Fibroblast of skin of scalp (primary cell): ENCODE measurements around the gene CAB39.
"Not testable (repeated sequence)": the region's sequence is repeated elsewhere in the genome, so short reads cannot be mapped to it uniquely, and the experiment has no call there.

Experiments used
- DNase-seq: peaks from one replicate; pipeline ENCODE4 v3.0.0-alpha.2; 2013

CAB39 gene

DNA sequence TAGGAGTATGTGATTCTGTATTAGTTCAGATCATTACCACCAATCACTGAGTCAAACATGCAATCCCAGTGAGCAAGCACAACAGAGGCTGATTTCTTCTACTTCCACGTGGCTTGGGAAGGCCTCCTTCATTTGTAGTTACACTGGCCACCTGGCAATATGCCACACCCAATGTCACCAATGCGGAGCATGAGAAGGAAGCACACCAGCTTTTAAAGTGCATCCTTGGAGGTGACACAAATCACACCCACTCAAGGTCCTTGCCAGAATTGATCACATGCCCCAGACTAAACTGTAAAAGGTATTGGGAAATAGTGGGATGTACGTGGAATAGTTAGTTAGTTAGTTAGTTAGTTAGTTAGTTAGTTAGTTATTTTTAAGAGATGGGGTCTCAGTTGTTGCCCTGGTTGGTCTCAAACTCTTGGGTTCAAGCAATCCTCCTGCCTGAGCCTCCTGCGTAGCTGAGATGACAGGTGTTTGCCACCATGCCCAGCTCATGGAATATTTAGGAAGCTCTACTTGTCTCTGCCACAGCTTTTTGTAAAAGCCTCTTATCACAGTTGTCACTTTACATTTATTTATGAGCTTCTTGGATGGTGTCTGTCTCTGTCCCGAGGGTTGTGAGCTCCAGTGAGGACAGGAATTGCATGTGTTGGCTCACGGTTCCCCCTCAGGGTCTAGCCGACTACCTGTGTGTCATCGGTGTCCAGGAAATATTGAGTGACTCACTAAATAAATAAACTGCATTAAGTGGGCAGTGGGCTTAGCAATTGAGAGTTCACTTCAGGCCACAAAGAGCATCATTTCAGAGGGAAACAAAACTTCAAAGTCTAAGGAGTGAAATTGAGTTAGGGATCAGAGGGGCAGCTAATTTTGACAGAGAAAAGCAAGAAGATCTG lies 28.1 kb upstream of the CAB39 start:
- no peak for DNase-seq

GRCh38 chr2:230685178-230685577 lies 27.5 kb upstream of the CAB39 start:
- no peak for DNase-seq

- no peak for DNase-seq
These were observed 25.1 kb upstream of the CAB39 start for GRCh38 chr2:230687498-230687897.

- no peak for DNase-seq
These were observed 24.2 kb upstream of the CAB39 start for GRCh38 chr2:230688490-230688889.

- DNase-seq: no peak
These were observed 22.2 kb upstream of the CAB39 start for GRCh38 chr2:230690439-230690838.

GRCh38 chr2:230691005-230691647 lies 21.5 kb upstream of the CAB39 start:
- peak; percentile 57 for DNase-seq

GRCh38 chr2:230692760-230693159 lies 19.9 kb upstream of the CAB39 start:
- no peak for DNase-seq

- DNase-seq: no peak
These were observed 19.2 kb upstream of the CAB39 start for GRCh38 chr2:230693411-230693810.

DNA sequence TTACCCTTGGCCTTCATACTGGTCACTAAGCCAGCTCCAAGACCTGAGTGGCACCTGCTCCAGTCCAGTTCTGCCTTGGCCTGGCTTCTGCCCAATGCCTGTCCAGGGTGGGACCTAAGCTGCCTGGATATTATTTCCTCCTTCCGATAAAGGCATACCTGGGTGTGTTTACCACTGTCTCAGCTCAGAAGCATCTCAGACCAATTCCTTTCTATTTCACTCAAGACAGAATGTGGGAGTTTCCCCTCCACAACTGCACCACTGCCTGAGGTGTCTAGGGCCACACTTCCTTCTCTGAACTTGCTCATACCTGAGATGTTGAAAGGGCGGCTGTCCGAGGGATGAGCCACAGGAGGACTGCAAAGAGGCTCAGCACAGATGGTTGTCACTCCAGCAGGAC lies 18.4 kb upstream of the CAB39 start:
- no peak for DNase-seq

DNA sequence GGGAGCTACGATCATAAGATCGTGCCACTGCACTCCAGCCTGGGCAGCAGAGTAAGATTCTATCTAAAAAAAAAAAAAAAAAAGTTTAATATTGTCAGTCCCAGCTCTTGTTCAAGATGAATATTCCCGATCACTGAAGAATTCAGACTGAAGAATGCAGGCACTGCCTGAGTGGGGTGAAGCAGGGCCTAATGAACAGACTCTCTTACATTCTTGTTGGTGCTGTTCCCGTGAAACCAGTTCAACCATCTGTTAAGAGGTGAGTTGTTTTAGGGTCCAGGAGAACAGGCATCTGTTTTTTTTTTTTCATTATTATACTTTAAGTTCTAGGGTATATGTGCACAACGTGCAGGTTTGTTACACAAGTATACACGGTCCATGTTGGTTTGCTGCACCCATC lies 17.1 kb upstream of the CAB39 start:
- no peak for DNase-seq

GRCh38 chr2:230696670-230697069 lies 16.0 kb upstream of the CAB39 start:
- no peak for DNase-seq

- DNase-seq: no peak
These were observed 15.0 kb upstream of the CAB39 start for GRCh38 chr2:230697676-230698075.

DNA sequence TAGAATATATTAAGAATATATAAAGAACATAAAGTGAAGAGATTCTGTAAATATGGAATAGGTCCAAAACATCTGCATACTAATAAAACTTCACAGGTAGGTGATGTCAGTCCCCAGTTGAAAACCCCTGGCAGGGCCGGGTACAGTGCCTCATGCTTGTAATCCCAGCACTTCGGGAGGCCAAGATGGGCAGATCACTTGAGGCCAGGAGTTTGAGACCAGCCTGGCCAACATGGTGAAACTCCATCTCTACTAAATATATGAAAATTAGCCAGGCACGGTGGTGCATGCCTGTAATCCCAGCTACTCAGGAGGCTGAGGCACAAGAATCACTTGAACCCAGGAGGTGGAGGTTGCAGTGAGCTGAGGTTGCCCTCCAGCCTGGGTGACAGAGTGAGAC lies 13.9 kb upstream of the CAB39 start:
- DNase-seq: not testable (repeated sequence)

DNA sequence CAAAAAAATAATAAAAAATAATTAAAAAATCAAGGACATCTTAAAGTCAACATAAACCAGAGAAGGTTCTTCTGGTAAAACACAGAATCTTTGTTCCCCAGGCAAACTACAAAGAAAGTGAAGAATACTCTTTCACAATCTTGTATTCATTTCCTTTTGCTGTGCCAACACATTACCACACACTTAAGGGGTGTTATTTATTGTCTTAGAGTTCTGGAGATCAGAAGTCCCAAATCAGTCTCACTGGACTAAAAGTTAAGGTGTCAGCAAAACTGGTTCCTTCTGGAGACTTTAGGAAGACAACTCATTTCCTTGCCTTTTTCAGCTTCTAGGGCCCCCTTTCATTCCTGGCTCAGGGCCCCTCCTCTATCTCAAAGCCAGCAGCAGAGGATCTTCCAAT lies 12.2 kb upstream of the CAB39 start:
- no peak for DNase-seq

GRCh38 chr2:230701308-230701707 lies 11.3 kb upstream of the CAB39 start:
- no peak for DNase-seq

DNA sequence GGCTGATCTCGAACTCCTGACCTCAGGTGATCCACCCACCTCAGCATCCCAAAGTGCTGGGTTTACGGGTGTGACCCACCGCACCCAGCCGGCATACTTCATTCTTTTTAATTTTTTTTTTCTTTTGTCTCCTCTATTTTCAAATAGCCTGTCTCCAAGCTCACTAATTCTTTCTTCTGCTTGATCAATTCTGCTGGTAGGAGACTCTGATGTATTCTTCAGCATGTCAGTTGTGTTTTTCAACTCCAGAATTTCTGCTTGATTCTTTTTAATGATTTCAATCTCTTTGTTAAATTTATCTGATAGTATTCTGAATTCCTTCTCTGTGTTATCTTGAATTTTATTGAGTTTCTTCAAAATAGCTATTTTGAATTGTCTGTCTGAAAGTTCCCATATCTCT lies 10.2 kb upstream of the CAB39 start:
- DNase-seq: not testable (repeated sequence)

DNA sequence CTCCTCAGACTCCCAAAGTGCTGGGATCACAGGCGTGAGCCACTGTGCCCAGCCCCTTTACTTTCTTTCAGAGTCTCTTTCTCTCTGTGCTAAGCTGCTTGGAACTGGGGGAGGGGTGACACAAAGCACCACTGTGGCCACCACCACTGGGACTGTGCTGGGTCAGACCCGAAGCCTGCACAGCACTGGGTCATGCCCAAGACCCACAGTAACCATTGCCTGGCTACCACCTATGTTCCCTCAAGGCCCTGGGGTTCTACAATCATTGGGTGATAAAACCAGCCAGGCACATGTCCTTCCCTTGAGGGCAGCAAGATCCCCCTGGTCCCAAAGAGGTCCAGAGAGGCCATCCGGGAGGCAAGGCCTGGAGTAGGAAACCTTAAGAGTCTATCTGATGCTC lies 9.1 kb upstream of the CAB39 start:
- no peak for DNase-seq

GRCh38 chr2:230706053-230706521 lies 6.6 kb upstream of the CAB39 start:
- no peak for DNase-seq

DNA sequence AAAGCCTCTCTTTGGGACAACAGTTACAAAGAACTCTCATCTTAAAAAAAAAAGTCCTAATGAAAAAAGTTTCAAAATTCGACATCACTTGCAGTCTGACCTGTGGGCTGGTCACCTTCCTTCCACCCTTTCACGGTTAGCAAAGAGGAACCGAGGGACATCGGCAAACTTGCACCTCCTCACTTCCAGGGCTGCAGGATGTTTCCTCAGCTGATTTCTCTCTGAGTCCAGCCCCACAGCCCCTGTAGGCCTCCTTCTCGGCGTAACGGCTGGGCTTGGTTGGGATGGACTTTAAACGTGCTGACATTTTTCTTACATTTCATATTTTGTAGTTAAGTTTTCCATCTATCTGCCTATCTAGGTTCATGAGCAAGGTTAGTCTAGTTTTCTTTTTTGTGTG lies 5.7 kb upstream of the CAB39 start:
- DNase-seq: no peak

- no peak for DNase-seq
These were observed 4.4 kb upstream of the CAB39 start for GRCh38 chr2:230708204-230708603.

- no peak for DNase-seq
These were observed 1.4 kb upstream of the CAB39 start for GRCh38 chr2:230711224-230711623.

DNA sequence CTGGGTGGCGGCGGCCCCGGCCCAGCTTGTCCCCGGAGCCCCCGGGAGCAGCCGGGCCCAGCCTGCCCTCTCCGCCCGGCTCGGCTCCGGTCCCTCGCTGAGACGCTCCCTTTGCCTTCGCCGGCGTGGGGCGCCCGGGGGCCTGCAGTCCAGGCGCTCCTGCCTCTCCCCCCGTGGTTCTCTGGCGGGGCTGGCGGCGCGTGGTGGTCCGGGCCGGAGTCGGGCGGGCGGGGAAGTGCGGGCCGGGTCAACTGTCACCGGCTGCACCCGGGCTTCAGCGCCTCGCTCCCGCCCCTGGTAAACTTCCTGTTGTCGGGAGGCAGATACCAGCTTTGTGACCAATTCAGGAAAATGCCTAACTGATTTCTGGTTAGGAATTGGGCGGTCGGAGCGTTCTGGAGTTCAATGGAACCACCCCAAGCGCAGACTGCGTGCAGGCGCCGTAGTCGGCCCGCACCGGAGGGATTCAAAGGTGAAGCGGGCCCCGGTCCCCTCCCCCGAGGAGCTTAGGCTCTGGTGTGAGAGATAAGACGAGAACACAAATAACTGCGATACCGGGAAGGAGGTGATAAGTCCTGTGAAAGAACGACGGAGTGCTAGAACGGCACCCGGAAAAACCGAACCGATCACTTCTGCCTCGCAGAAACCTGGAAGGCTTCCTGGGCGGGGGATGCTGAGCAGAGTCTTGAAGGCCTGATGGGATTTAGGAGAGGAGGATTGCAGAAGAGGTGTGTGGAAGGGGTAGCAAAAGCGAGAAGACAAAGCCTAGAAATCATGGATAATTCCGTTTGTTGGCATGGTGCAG lies 891 bp downstream of the CAB39 start:
- no peak for DNase-seq

- peak; percentile 73 for DNase-seq
These were observed 1.5 kb downstream of the CAB39 start for GRCh38 chr2:230714136-230714480.
